GM12864 (cell line): ENCODE measurements around the gene EXOC6B.

ENCODE experiments used
- DNase-seq: peaks from one replicate; pipeline ENCODE4 v3.0.0-alpha.2; 2011; ENCODE audit warnings: low read depth
- H3K4me3 ChIP-seq: 2 replicates; pipeline ENCODE4 v1.5.1; 2011; ENCODE audit warnings: mild to moderate bottlenecking, low read depth, low read length, control low read depth
- CTCF ChIP-seq: IDR thresholded peaks from 2 replicates; pipeline ENCODE4 v1.5.1; 2011; ENCODE audit warnings: low read depth, mild to moderate bottlenecking, moderate library complexity, low read length, control low read depth, inconsistent platforms; ENCODE audit errors: missing control alignments

EXOC6B gene

GRCh38 chr2:72399879-72400278 lies 426.0 kb downstream of the EXOC6B start:
- no peak overlapping the region for H3K4me3 ChIP-seq
- no peak for DNase-seq
- TF ChIP-seq CTCF = no peak

- no peak overlapping the region for H3K4me3 ChIP-seq
- no peak for TF ChIP-seq CTCF
- no peak for DNase-seq
These were observed 430.7 kb downstream of the EXOC6B start for GRCh38 chr2:72395096-72395495.

- TF ChIP-seq CTCF = no peak
- no peak overlapping the region for H3K4me3 ChIP-seq
- no peak for DNase-seq
These were observed 431.2 kb downstream of the EXOC6B start for GRCh38 chr2:72394541-72395070.

GRCh38 chr2:72389447-72389846 lies 436.4 kb downstream of the EXOC6B start:
- no peak for TF ChIP-seq CTCF
- no peak overlapping the region for H3K4me3 ChIP-seq
- DNase-seq = no peak

- DNase-seq = no peak
- TF ChIP-seq CTCF = no peak
These were observed 437.6 kb downstream of the EXOC6B start for GRCh38 chr2:72388263-72388662.

GRCh38 chr2:72386288-72386687 lies 439.5 kb downstream of the EXOC6B start:
- no peak for DNase-seq

More at GRCh38 chr2:72388263-72388662, 437.6 kb downstream of the EXOC6B start:
- H3K4me3 ChIP-seq = no peak overlapping the region

More at GRCh38 chr2:72386288-72386687, 439.5 kb downstream of the EXOC6B start:
- TF ChIP-seq CTCF = no peak
- H3K4me3 ChIP-seq = no peak overlapping the region
